ENCODE measurements around the gene GSG1L.

The GSG1L gene

DNA sequence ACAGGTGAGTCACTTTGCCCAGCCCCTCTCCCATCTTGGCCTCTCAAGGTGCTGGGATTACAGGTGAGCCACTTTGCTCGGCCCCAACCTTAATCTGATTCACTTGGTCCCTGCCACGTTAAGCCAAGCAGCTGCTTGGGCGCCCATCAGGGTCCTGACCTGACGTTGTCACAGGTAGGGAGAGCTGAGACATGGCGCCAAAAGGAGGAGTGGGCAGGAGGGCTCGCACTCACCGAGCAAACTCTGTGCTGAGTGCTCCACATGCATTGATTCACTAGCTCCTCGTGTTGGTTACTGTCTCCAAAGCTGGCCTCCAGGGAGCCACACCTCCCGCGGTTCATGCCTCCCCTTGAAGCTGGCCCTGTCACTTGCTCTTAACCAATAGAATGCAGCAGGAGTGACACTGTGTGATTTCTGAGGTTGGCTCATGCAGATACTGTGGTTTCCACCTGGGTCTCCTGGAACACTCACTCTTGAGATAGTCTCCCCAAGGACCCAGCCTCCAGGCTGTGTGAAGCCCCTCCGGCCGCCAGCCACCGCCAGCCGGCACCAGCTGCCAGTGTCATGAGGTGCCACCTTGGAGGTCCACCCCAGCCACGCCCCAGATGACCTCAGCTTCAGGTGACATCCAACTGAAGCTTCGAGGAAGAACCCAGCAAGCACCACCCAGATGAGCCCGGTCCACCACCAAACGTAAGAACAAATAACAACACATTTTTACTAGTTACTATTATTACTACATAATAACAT lies 223.0 kb downstream of the GSG1L start:
- no peak for DNase-seq

DNA sequence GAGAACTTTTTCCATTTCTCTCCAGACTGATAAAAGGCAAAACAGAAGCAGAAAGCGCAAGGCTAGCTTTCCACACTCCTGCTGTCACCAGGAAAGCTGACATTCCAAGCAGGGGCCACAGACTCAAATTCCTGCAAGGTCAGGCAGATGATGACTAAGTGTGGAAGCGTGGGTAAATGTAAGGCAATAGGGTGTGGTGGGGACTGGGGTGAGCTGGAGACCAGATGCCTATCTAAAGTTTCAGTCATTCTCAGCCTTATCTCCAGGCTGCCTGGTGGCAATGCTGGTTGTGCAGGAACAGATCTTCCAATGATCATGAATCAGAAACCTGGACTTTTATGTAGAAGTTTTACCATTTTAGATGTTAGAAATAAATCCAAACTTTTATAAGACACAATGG lies 224.1 kb downstream of the GSG1L start:
- DNase-seq: no peak

DNA sequence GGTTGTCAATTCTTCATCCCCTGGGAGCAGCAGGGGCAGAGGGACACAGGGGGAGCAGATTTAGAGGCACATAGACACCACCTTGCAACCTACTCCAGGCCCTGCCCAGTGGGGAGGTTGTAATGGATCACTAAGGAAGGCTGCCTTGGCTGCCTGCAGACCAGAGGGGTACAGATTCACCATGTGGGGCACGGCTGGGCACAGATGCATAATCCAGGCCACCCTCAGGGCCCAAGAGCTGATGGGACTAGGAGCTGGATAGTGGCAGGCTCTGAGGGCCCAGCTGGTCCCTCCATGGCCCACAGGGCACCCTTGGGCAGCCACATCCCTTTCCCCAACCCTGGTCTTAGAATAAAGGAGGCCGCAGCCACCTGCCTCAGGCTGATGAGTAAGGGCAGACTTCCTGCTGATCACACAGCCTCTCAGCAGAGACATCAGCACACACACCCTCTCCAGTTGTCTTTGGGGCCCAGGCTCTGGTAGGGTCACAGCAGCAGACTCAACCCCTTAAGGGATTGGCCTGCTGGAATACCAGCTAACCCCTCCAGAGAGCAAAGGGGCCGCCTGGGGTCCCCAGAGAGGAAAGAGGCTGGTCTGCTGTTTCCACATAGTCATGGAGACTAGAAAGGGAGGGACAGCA lies 224.9 kb downstream of the GSG1L start:
- DNase-seq: no peak

GRCh38 chr16:27829975-27830374 lies 233.5 kb downstream of the GSG1L start:
- DNase-seq: no peak

DNA sequence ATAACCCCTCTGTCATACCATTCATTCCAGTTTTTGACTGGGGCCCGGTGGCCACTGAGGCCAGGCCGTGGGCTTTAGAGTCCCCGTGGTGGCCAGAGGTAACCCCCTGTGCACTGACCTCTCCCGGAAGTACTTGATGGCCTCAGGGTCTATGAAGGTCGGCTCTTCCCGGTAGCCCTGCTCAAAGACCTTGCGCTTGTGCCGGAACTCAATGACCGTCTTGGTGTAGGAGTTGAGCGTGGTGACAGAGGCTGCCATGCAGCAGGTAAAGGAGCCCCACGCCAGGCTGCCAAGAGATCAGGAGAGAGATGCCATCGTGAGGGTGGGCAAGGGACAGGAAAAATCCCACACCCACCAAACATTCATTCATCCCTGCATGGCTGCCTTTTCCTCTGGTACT lies 234.8 kb downstream of the GSG1L start:
- no peak for DNase-seq

DNA sequence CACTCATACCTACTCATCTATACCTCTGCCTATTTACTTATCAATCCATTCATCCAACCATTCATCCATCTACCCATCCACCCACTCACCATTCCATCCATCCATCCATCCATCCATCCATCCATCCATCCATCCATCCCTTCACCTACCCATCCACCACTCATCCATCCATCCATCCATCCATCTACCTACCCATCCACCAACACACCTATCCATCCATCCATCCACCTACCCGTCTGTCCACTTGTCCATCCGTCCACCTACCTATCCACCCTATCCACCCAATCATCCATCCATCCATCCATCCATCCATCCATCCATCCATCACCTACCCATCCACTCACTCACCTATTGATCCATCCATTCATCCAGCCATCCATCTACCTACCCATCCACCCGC lies 235.7 kb downstream of the GSG1L start:
- no peak for DNase-seq

- no peak for DNase-seq
These were observed 236.6 kb downstream of the GSG1L start for GRCh38 chr16:27826893-27827289.

- no peak for DNase-seq
These were observed 237.2 kb downstream of the GSG1L start for GRCh38 chr16:27826081-27826892.

GRCh38 chr16:27824786-27825185 lies 238.7 kb downstream of the GSG1L start:
- DNase-seq: no peak

DNA sequence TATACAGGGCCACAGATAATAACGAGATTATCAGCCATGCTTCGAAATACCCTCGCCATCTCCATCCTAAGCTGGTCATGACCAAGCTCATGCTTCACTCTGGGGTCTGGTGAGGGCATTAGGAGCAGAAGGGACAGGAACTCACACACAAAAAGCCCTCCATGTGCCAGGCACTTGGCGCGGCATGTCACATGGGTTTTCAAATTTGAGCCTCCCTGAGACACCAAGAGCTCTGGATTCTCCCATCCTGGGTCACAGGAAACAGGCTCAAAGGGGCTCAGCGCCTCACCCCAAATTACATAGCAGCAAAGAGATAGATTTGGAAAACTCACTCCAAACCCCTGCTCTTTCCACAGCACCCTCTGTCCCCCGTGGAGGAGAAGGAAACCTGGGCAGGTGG lies 239.5 kb downstream of the GSG1L start:
- no peak for DNase-seq

GRCh38 chr16:27823421-27823820 lies 240.1 kb downstream of the GSG1L start:
- no peak for DNase-seq

GRCh38 chr16:27822996-27823395 lies 240.5 kb downstream of the GSG1L start:
- no peak for DNase-seq

- DNase-seq: no peak
These were observed 241.0 kb downstream of the GSG1L start for GRCh38 chr16:27822529-27822928.

DNA sequence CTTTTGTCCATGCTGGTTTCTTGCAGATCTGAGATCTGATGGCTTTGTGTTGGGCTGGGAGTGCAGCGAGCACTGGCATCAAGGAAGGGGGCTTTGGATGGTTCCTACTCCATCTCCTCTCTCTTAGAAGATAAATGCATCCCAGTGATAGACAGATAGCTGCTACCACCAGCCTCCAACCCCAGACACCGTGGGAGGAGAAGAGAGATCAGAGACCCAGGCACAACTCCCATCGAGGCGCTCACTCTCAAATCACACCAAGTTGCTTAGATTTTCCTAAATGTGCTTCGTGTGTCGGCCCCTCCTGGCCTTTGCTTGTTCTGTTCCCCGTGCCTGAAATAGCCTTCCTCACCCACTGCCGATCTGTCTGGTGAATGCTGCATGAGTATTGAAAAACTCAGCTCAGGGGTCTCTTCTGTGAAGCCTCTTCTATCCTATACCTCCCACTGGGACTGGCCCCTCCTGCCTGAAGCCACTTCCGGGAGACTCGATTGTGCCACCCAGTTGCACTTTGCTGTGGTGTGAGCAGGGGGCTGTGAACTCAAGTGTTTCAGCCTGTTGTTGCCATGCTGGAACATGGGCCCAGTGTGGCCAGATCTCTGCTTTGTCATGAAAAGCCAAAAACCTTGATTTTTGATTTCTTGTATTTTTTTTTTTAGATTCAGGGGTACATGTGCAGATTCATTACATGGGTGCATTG lies 242.7 kb downstream of the GSG1L start:
- DNase-seq: no peak

GRCh38 chr16:27819881-27820610 lies 243.5 kb downstream of the GSG1L start:
- no peak for DNase-seq

DNA sequence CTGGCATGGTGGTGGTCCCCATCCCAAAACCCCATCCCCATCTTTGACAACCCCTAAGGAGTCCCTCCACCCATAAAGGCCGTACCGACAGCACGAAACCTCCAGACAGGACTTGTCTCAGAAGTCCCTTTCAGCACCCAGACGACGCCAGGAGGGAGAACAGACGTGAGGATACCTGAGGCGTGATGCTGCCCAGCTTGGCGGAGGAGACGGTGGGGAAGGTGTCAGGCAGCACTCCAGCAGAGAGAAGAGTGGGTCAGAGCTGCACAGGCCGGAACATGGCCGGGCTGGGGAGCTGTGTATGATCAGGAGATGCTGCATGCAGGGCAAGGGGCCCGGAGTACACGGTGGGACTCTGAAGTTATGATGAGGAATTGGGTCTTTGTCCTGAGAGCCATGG lies 244.2 kb downstream of the GSG1L start:
- no peak for DNase-seq

- DNase-seq: no peak
These were observed 245.3 kb downstream of the GSG1L start for GRCh38 chr16:27818246-27818645.

DNA sequence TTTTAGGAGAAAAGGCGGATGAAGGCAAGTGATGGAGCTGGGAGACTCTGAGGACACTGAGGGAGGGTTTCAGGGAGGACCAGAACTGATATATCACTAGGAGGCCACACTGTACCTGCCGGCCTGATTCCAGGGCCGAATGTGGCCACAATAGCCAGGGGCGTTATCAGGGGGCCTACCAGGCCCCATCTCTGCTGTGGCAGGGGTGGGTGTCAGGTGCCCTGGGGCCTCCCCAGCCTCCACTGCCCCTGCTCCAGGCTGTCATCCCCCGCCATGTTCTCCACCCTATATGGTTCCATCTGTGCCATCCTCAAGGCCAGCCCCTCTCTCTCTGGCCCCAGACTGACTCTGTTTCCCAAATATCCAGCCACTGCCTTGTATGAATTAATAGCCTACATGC lies 246.5 kb downstream of the GSG1L start:
- DNase-seq: no peak

DNA sequence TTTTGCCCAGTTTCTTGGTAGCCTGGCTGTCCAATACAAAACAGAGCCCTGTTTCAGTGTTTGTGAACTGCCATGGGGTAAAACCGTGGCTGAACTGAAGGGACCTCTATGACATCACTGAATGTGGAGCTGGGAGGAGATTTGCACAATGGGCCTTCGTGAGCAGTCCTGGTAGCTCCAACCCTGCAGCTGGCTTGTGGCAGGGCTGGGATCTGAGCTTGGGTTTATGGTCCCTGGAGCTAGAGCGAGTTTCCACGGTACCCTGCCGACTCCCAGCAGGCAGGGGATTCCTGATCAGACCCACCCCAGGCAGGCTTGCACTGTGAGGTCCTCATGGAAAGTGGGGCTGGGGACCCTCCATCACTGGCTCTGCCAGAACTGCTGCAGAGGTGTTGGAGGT lies 247.0 kb downstream of the GSG1L start:
- DNase-seq: no peak

- DNase-seq: no peak
These were observed 249.9 kb downstream of the GSG1L start for GRCh38 chr16:27813591-27813990.

DNA sequence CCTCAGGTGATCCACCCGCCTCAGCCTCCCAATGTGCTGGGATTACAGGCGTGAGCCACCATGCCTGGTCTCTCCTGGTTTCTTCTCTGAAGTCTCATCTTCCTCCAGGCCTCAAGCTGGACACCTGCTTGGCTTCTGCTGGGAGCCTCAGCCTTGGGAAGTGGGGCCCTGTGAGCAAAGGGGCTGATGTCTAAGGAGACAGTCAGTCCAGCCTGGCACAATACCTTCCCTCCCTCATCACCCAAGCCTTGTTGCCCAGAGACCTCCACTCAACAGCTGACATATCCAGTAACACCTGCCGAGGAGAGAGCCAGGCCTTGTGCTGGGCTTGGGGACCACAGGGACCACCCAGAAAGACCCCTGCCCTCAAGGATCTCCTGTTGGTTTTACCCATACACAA lies 251.6 kb downstream of the GSG1L start:
- DNase-seq: no peak

DNA sequence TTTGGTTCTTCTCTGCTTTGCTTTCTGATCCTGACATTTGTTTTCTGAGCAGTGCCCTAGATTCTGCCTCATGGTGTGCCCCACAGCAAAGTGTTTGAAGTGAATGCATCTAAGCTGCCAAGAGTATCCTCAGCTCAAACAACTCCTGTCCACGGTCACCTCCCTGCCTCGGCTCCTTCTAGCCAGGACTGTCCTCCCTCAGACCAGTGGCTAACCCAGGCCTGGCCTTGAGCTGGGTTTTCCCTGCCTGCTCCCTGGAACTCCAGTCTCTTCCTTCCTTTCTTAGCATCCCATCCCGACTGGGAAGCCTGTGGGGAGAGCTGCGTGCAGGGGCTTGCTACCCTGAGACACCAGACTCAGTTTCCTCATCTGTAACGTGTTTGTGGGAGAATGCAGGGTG lies 256.5 kb downstream of the GSG1L start:
- DNase-seq: no peak

- DNase-seq: no peak
These were observed 257.1 kb downstream of the GSG1L start for GRCh38 chr16:27806388-27806787.

Data from activated gamma-delta T cell treated with Interleukin-2 at 50 U/mL for 16 hours (primary cell).